GM12875 (cell line): ENCODE measurements around the gene CORO2B.
"Not testable (repeated sequence)": the region's sequence is repeated elsewhere in the genome, so short reads cannot be mapped to it uniquely, and the experiment has no call there.

Source experiments
- H3K4me3 ChIP-seq: one replicate; pipeline ENCODE4 v1.5.1; 2011; ENCODE audit warnings: low read depth, low read length, control low read depth
- CTCF ChIP-seq: IDR thresholded peaks from 2 replicates; pipeline ENCODE4 v1.5.1; 2011; ENCODE audit warnings: low read depth, mild to moderate bottlenecking, control low read depth, inconsistent platforms, low read length, moderate library complexity, borderline replicate concordance; ENCODE audit not compliant: insufficient read depth

The CORO2B gene

GRCh38 chr15:68739390-68740080 is 160.7 kb downstream of the CORO2B start:
- no peak overlapping the region for H3K4me3 ChIP-seq
- TF ChIP-seq CTCF = no peak

GRCh38 chr15:68743256-68743655 is 164.5 kb downstream of the CORO2B start:
- TF ChIP-seq CTCF = no peak
- no peak overlapping the region for H3K4me3 ChIP-seq

- H3K4me3 ChIP-seq = no peak overlapping the region
- no peak for TF ChIP-seq CTCF
Measured at GRCh38 chr15:68749365-68749764, 170.6 kb downstream of the CORO2B start.

GRCh38 chr15:68749793-68750192 is 171.0 kb downstream of the CORO2B start:
- H3K4me3 ChIP-seq = no peak overlapping the region
- TF ChIP-seq CTCF = no peak

- no peak for TF ChIP-seq CTCF
Measured at GRCh38 chr15:68751622-68752021, 172.8 kb downstream of the CORO2B start.

GRCh38 chr15:68755731-68756130 is 176.9 kb downstream of the CORO2B start:
- no peak overlapping the region for H3K4me3 ChIP-seq
- TF ChIP-seq CTCF = no peak

More at GRCh38 chr15:68751622-68752021, 172.8 kb downstream of the CORO2B start:
- H3K4me3 ChIP-seq = no peak overlapping the region

- H3K4me3 ChIP-seq = not testable (repeated sequence)
Measured at GRCh38 chr15:68759982-68760579, 181.3 kb downstream of the CORO2B start.
